LNCaP clone FGC (cell line): Measurements from ENCODE around the gene CRISP2.

Experiments
- DNase-seq: peaks from one replicate; pipeline ENCODE4 v3.0.0-alpha.2; 2011; ENCODE audit warnings: low read depth
- H3K4me3 ChIP-seq: 2 replicates; pipeline ENCODE4 v1.5.1; 2011; ENCODE audit warnings: mild to moderate bottlenecking, low read depth, low read length, control low read depth
- TF ChIP-seq, protein P1 (sequence below): IDR thresholded peaks from 2 replicates; pipeline ENCODE4 v1.5.1; 2012; ENCODE audit warnings: mild to moderate bottlenecking; ENCODE audit not compliant: control insufficient read depth, insufficient read depth; ENCODE audit errors: extremely low read depth

The CRISP2 gene

GRCh38 chr6:49662892-49663261, 50.5 kb downstream of the CRISP2 start:
- H3K4me3 ChIP-seq: no peak overlapping the region
- TF ChIP-seq, protein P1, sequence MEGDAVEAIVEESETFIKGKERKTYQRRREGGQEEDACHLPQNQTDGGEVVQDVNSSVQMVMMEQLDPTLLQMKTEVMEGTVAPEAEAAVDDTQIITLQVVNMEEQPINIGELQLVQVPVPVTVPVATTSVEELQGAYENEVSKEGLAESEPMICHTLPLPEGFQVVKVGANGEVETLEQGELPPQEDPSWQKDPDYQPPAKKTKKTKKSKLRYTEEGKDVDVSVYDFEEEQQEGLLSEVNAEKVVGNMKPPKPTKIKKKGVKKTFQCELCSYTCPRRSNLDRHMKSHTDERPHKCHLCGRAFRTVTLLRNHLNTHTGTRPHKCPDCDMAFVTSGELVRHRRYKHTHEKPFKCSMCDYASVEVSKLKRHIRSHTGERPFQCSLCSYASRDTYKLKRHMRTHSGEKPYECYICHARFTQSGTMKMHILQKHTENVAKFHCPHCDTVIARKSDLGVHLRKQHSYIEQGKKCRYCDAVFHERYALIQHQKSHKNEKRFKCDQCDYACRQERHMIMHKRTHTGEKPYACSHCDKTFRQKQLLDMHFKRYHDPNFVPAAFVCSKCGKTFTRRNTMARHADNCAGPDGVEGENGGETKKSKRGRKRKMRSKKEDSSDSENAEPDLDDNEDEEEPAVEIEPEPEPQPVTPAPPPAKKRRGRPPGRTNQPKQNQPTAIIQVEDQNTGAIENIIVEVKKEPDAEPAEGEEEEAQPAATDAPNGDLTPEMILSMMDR: no peak
- DNase-seq: no peak

GRCh38 chr6:49662231-49662891, 51.0 kb downstream of the CRISP2 start:
- H3K4me3 ChIP-seq: no peak overlapping the region
- TF ChIP-seq, protein P1: no peak
- DNase-seq: no peak

GRCh38 chr6:49653942-49654341, 59.4 kb downstream of the CRISP2 start:
- no peak overlapping the region for H3K4me3 ChIP-seq
- no peak for DNase-seq
- TF ChIP-seq, protein P1: no peak

DNA sequence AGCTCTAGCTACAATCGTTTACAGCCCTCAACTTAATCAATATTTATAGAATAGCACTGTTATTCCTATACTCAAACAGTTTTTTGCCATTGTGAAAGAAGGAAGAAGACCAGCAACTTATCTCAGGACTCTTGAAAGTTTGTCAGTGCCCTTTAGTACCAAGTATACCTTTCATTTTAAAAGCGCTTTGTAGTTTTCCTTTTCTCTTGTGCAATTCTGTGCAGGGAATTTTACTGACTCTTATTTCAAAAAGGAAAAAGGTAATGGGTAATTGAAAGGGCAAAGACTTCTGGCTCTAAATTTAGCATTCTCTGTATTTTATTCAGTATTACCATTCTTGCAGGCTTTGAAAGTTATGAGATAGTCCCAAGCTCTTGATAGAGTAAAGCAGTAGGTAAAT, 59.9 kb downstream of the CRISP2 start:
- no peak overlapping the region for H3K4me3 ChIP-seq
- no peak for DNase-seq
- TF ChIP-seq, protein P1: no peak

- no peak for DNase-seq
- TF ChIP-seq, protein P1: no peak
These were observed 62.1 kb downstream of the CRISP2 start for GRCh38 chr6:49651239-49651638.

GRCh38 chr6:49649988-49650387, 63.4 kb downstream of the CRISP2 start:
- DNase-seq: no peak
- TF ChIP-seq, protein P1: no peak
- no peak overlapping the region for H3K4me3 ChIP-seq

More at GRCh38 chr6:49651239-49651638, 62.1 kb downstream of the CRISP2 start:
- no peak overlapping the region for H3K4me3 ChIP-seq

DNA sequence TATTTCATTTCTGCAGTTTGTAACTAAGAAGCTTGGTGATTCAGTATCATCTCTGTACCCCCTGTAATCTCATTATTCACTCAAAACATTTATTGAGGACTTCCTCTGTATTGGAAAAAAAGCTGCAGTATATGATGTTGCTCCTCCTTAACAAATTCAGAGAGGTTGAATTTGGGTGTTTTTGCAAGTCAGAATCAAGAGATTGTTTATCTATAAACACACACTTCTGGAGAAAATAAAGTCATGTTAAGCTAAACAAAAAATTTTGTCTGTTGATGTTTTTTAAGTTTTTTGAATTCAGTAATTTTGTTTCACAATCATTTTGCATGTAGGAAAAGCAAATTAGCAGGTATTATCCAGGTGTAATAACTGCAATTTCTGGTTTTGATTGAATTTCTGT, 65.3 kb downstream of the CRISP2 start:
- TF ChIP-seq, protein P1: no peak
- no peak for DNase-seq
- H3K4me3 ChIP-seq: no peak overlapping the region
